Hepatocyte (in vitro differentiated cells): ENCODE results near the gene DNAI7.

Source experiments
- CTCF ChIP-seq: fragments of 200-600 bp; sonication (generic); IDR thresholded peaks from 2 replicates; pipeline ENCODE4 v1.5.1; 2016; ENCODE audit warnings: antibody characterized with exemption, mild to moderate bottlenecking; ENCODE audit not compliant: poor library complexity
- EZH2 ChIP-seq: fragments of 200-600 bp; sonication (generic); IDR thresholded peaks from 2 replicates; pipeline ENCODE4 v1.6.1; 2016; ENCODE audit warnings: antibody characterized with exemption, mild to moderate bottlenecking, borderline replicate concordance
- EZH2phosphoT487 ChIP-seq: fragments of 200-600 bp; sonication (generic); IDR thresholded peaks from one replicate; pipeline ENCODE4 v1.6.1; 2018; ENCODE audit warnings: antibody characterized with exemption, mild to moderate bottlenecking, low read depth, moderate library complexity; ENCODE audit not compliant: unreplicated experiment, severe bottlenecking

- TF ChIP-seq CTCF (no peak), EZH2 (no peak), EZH2phosphoT487 (no peak)
These were observed 10.8 kb downstream of the DNAI7 start for GRCh38 chr12:25184132-25184531.
